Measurements from ENCODE around the gene SH3PXD2A.

DNA sequence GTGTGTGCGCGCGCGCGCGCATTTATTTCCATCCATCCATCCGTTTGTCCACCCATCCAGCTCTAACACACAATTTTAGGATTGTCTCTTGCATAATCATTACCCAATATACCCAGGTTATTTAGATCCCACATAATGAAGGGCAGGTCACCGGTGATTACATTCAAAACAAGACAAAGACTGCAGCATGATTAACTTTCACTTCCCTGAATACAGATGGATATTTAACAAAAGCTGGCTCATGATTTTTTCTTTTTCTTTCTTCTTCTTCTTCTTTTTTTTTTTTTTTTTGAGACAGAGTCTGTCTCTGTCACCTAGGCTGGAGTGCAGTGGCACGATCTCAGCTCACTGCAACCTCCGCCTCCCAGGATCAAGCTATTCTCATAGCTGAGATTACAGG, 86.2 kb downstream of the SH3PXD2A start:
- no peak for TF ChIP-seq POLR2A (IDR thresholded peaks at IDR 0.05; ENCODE audit: low read length)
- TF ChIP-seq GATA1 (IDR thresholded peaks at IDR 0.05; ENCODE audit: low read depth, low read length): no peak
